Hepatocyte (in vitro differentiated cells): Measurements from ENCODE around the gene FCAMR. TPM values are rescaled to one million over a fixed set of nuclear protein-coding genes. Genes with fewer than 3 reads are reported as not detected.
A peak's percentile ranks its signal among the peaks of the same experiment; 100 is the strongest.

Experiments
- DNase-seq: peaks from one replicate; pipeline ENCODE4 v3.0.0-alpha.2; 2016; ENCODE audit warnings: low spot score
- H2AFZ ChIP-seq: fragments of 200-600 bp; sonication (generic); 2 replicates; pipeline ENCODE4 v1.6.0; 2016; ENCODE audit warnings: antibody characterized with exemption, mild to moderate bottlenecking
- H3K27ac ChIP-seq: fragments of 200-600 bp; sonication (generic); 2 replicates; pipeline ENCODE4 v1.5.1; 2016; ENCODE audit warnings: mild to moderate bottlenecking
- H3K27me3 ChIP-seq: fragments of 200-600 bp; sonication (generic); 2 replicates; pipeline ENCODE4 v1.6.1; 2016
- H3K36me3 ChIP-seq: fragments of 200-600 bp; sonication (generic); replicated peaks from 2 replicates; pipeline ENCODE4 v1.5.1; 2016; ENCODE audit warnings: low read depth; ENCODE audit not compliant: insufficient read depth
- H3K4me1 ChIP-seq: fragments of 200-600 bp; sonication (generic); 2 replicates; pipeline ENCODE4 v1.5.1; 2016; ENCODE audit warnings: mild to moderate bottlenecking, moderate library complexity; ENCODE audit not compliant: insufficient read depth
- H3K4me2 ChIP-seq: fragments of 200-600 bp; sonication (generic); 2 replicates; pipeline ENCODE4 v1.6.0; 2016
- H3K4me3 ChIP-seq: fragments of 200-600 bp; sonication (generic); 2 replicates; pipeline ENCODE4 v1.5.1; 2016; ENCODE audit warnings: mild to moderate bottlenecking
- H3K79me2 ChIP-seq: fragments of 200-600 bp; sonication (generic); 2 replicates; pipeline ENCODE4 v1.6.0; 2017; ENCODE audit warnings: mild to moderate bottlenecking
- H3K9me2 ChIP-seq: fragments of 200-600 bp; sonication (generic); replicated peaks from 2 replicates; pipeline ENCODE4 v1.6.0; 2017; ENCODE audit warnings: mild to moderate bottlenecking; ENCODE audit not compliant: insufficient read depth
- H3K9me3 ChIP-seq: fragments of 200-600 bp; sonication (generic); 2 replicates; pipeline ENCODE4 v1.5.1; 2016; ENCODE audit warnings: low read depth, mild to moderate bottlenecking
- H4K20me1 ChIP-seq: fragments of 200-600 bp; sonication (generic); 2 replicates; pipeline ENCODE4 v1.6.0; 2016; ENCODE audit warnings: mild to moderate bottlenecking; ENCODE audit not compliant: insufficient read depth, poor library complexity, severe bottlenecking
- CTCF ChIP-seq: fragments of 200-600 bp; sonication (generic); IDR thresholded peaks from 2 replicates; pipeline ENCODE4 v1.5.1; 2016; ENCODE audit warnings: antibody characterized with exemption, mild to moderate bottlenecking; ENCODE audit not compliant: poor library complexity
- EZH2 ChIP-seq: fragments of 200-600 bp; sonication (generic); IDR thresholded peaks from 2 replicates; pipeline ENCODE4 v1.6.1; 2016; ENCODE audit warnings: antibody characterized with exemption, mild to moderate bottlenecking, borderline replicate concordance
- EZH2phosphoT487 ChIP-seq: fragments of 200-600 bp; sonication (generic); IDR thresholded peaks from one replicate; pipeline ENCODE4 v1.6.1; 2018; ENCODE audit warnings: antibody characterized with exemption, mild to moderate bottlenecking, low read depth, moderate library complexity; ENCODE audit not compliant: unreplicated experiment, severe bottlenecking
- WGBS: methylation state at CpG from one replicate; pipeline ENCODE4 v1.1.6; 2016; ENCODE audit warnings: low lambda C conversion rate; ENCODE audit errors: missing lambda C conversion rate; 5-methylcytosine and 5-hydroxymethylcytosine counted together
- polyA plus RNA-seq: library from polyadenylated mRNA; unstranded; fragments of >200 nt; fragmentation: Nextera tagmentation; extraction: Ambion mirVana; gene quantifications from 2 replicates; pipeline ENCODE4 v1.2.1, GENCODE V29; 2016
- total RNA-seq: library from RNA; depleted of rRNA; stranded (reverse); fragments of >200 nt; gene quantifications from 2 replicates; pipeline ENCODE4 v1.2.3, GENCODE V29; 2014

The FCAMR gene
- total and polyA plus RNA-seq, 2 experiments from 2014 or later, result 0.70 TPM; not detected in 1

DNA sequence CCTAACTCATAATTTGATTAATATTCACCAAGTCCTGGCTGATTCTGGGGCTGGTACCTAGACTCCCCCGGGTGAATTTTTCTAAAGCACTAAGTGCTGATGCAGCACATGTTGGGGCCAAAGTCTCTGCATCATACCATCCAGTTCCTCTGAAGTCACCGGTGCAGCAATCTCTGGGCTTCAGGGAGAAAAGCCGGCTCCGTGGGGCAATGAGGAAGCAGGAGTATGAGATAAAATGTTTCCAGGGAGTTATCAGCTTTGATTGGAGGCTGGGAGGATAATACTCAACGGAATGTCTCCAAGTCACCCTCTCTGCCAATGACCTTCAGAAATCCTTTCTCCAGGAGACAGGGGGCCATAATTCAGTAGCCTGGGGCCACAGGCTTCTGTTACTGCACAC, 1.2 kb downstream of the FCAMR start:
- Histone ChIP-seq H4K20me1 (no peaks in the 10 kb centered on the region), H3K9me3 (no peaks in the 10 kb centered on the region), H3K9me2 (no peaks in the 10 kb centered on the region), H3K4me2 (no peak overlapping the region), H3K4me3 (no peak overlapping the region), H3K27me3 (no peaks in the 10 kb centered on the region), H3K4me1 (peaks cover 29% of the 10 kb centered on the region), H2AFZ (no peak overlapping the region), H3K27ac (peak overlapping the region; percentile 83), H3K36me3 (no peaks in the 10 kb centered on the region), H3K79me2 (no peaks in the 10 kb centered on the region)
- TF ChIP-seq EZH2, result no peak
- no peak for TF ChIP-seq CTCF
- peak; percentile 81 for DNase-seq
- 40% methylated on average over 5 of the region's 5 CpGs for WGBS

DNA sequence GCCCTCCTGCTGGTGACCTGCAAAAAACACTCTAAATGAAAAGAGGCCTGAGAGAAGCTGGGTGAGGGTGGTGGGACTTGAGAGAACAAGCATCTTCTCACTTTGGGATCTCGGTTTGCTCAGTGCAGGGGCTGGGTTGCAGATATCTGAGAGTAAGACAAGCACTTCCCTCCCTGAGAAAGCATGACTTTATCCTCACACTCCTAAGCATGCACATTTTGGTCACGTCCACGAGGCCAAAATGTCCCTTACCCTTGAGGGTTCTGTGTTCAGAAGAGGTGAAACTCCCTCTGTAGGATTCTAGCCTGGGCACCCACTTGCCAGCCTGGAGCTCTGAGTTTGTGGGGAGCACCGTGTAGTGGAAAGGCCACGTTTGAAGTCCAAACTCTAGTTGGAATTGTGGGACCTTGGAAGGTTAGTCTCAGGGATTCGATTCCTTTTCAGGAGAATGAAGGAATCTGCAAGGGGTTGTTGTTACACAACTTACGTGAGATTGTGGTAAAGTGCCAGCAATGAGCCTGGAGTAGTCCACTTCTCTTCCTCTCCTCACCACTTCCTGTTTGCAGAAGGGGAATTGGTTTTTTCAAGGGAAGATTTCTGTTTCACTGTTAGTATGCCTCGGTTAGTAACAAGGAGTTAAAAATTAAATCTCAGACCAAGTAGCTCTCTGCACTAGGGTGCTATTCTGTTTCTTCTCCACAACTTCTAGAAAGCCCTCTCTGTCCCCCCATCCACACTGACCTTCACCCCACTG, 3.0 kb downstream of the FCAMR start:
- Histone ChIP-seq H3K4me1 (peaks cover 16% of the 10 kb centered on the region), H3K4me2 (no peak overlapping the region), H3K36me3 (no peaks in the 10 kb centered on the region), H3K4me3 (no peak overlapping the region), H3K27me3 (no peaks in the 10 kb centered on the region), H4K20me1 (no peaks in the 10 kb centered on the region), H3K79me2 (no peaks in the 10 kb centered on the region), H3K27ac (peak overlapping the region; percentile 83), H3K9me2 (no peaks in the 10 kb centered on the region), H3K9me3 (no peaks in the 10 kb centered on the region), H2AFZ (no peak overlapping the region)
- WGBS, result 84% methylated on average over 8 of the region's 8 CpGs
- TF ChIP-seq CTCF, result no peak
- TF ChIP-seq EZH2phosphoT487, result no peak
- no peak for TF ChIP-seq EZH2
- DNase-seq, result no peak

DNA sequence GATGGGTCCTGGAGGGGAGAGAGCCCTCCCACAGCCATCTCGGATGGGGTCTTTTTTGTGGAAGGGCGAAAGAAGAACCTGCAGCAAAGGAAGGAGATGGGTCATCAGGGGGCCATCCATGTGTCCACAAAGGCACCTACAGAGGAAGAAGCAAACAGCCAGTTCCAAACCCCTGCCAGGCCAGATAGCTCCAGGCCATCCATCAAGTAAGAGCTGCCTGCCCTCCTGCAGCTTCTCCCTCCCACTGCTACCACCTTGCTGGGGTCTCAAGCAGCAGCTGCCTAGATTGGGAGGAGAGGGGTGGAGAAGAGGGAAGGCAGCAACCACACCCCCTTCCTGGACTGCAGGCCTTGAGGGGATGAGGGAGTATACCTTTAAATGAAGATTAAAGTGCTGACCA, 4.5 kb downstream of the FCAMR start:
- no peaks in the 10 kb centered on the region for H3K9me3 ChIP-seq
- 96% methylated on average over 2 of the region's 2 CpGs for whole genome bisulfite sequencing
- H2AFZ ChIP-seq, result no peak overlapping the region
- H3K27me3 ChIP-seq, result no peaks in the 10 kb centered on the region
- no peaks in the 10 kb centered on the region for H3K9me2 ChIP-seq
- H3K79me2 ChIP-seq, result no peaks in the 10 kb centered on the region
- no peak for TF ChIP-seq EZH2
- TF ChIP-seq EZH2phosphoT487, result no peak
- no peak for TF ChIP-seq CTCF
- H3K36me3 ChIP-seq, result no peaks in the 10 kb centered on the region
- H4K20me1 ChIP-seq, result no peaks in the 10 kb centered on the region
- H3K4me1 ChIP-seq, result peaks cover 12% of the 10 kb centered on the region
- H3K4me3 ChIP-seq, result no peak overlapping the region
- DNase-seq, result no peak
- H3K4me2 ChIP-seq, result no peak overlapping the region
- H3K27ac ChIP-seq, result no peak overlapping the region

- no peak for TF ChIP-seq EZH2
- no peak for TF ChIP-seq EZH2phosphoT487
- no peak for TF ChIP-seq CTCF
- H3K27ac ChIP-seq, result no peak overlapping the region
- DNase-seq, result no peak
Measured at GRCh38 chr1:206963740-206964139, 6.5 kb downstream of the FCAMR start.

More at GRCh38 chr1:206963740-206964139, 6.5 kb downstream of the FCAMR start:
- no peak overlapping the region for H3K4me3 ChIP-seq
- H3K9me2 ChIP-seq, result no peaks in the 10 kb centered on the region
- H4K20me1 ChIP-seq, result no peaks in the 10 kb centered on the region
- no peaks in the 10 kb centered on the region for H3K9me3 ChIP-seq
- no peak overlapping the region for H2AFZ ChIP-seq
- no peaks in the 10 kb centered on the region for H3K27me3 ChIP-seq
- no peaks in the 10 kb centered on the region for H3K36me3 ChIP-seq
- no peak overlapping the region for H3K4me2 ChIP-seq
- 69% methylated on average over 1 of the region's 1 CpG for WGBS
- no peaks in the 10 kb centered on the region for H3K79me2 ChIP-seq
- peaks cover 4% of the 10 kb centered on the region for H3K4me1 ChIP-seq
